Stimulated activated CD4-positive, alpha-beta T cell treated with anti-CD3 and anti-CD28 coated beads, TNF-alpha, amount 100 ng/mL, for 1 hour (primary cell): ENCODE results near the gene WDR7.

Source experiments
- DNase-seq, 3 donors: peaks; one replicate each; pipeline ENCODE4 v3.0.0-alpha.2; 2020; ENCODE audit warnings: low read depth in 3 of 3, low spot score in 1 of 3

The WDR7 gene

GRCh38 chr18:56721031-56721430 is 69.9 kb downstream of the WDR7 start:
- DNase-seq: no peak

DNA sequence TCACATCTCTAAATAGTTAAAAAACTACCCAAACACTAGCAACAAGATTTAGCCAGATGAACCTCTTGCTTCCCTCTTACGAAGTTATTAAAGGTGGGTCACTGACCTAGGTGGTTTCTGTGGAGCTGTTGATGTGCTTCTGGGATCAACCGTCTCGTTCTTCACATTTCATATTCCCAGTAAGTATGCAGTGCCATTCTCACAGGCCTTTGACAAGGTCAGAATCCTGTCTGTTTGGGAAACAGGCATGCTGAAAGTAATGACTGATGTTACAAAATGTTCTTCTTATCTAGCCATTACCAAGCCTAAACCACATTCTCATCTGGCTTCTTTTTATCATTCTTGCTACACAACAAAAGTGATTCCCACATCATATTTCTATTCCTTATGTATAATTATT is 70.3 kb downstream of the WDR7 start:
- DNase-seq: no peak

GRCh38 chr18:56722518-56722917 is 71.4 kb downstream of the WDR7 start:
- DNase-seq: no peak

GRCh38 chr18:56723068-56723467 is 71.9 kb downstream of the WDR7 start:
- DNase-seq: no peak

DNA sequence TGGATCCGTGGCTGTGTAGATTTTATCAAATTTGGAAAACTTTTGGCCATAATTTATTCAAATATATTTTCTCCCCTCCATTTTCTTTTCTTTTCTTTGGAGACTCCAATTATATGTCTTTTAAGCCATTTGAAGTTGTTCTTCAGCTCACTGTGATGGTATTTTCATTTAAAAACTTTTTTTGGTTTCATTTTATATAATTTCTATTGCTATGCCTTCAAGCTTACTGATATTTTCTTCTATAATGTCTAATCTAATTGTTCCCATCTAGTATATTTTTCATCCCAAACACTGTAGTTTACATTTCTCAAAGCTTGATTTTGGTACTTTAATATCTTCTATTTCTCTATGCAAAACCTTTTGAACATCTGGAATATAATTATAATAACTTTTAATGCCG is 72.5 kb downstream of the WDR7 start:
- DNase-seq: no peak

- DNase-seq: no peak
Measured at GRCh38 chr18:56726906-56727305, 75.7 kb downstream of the WDR7 start.

DNA sequence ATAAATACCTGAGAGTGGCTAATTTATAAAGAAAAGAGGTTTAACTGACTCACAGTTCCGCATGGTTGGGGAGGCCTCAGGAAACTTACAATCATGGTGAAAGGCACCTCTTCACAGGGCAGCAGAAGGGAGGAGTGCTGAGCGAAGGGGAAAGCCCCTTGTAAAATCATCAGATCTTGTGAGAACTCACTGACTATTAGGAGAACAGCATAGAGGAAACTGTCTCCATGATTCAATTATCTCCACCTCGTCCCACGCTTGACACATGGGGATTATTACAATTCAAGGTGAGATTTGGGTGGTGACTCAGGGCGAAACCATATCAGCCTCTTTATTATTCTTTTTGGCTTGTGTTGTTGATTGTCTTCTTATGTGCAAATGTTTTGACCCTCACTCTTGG is 76.2 kb downstream of the WDR7 start:
- peak in 1 of 3 donors; percentile 5 for DNase-seq

DNA sequence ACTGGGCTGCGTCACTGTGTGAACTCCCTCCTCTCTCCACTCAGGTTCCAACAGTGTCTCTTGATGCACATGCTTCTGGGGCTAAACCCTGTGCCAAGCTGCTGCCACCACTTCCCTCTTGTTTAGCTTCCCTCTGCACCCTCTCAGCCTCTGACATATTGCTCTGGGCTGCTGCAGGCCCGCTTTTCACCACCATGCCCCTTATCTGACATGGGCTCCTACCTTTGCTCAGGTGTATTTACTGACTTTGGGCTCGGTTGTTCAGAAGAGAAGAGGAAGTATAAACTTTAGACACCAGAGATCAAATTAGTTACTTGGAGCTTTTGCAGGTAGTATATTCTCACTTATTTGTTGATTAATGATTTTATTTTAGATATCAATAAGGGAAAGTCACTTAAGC is 77.6 kb downstream of the WDR7 start:
- no peak for DNase-seq

- no peak for DNase-seq
Measured at GRCh38 chr18:56738184-56738583, 87.0 kb downstream of the WDR7 start.

DNA sequence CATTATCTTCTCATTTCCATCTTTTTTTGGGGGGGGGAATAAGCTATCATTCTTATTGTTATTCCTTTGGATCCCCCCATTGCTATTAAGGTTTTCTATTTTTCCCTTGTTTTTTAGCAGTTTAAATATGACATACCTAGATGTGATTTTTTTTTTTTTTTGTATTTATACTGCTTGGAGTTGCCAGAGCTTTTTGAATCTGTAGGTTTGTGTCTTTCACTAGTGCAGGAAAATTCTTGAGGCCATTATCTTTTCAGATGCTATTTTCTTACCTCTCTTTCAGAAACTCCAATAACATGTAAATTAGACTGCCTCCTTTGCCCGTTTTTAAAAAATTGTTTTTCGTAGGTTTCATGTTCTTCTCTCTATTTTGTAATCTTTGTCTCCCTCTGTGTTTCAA is 88.6 kb downstream of the WDR7 start:
- no peak for DNase-seq

DNA sequence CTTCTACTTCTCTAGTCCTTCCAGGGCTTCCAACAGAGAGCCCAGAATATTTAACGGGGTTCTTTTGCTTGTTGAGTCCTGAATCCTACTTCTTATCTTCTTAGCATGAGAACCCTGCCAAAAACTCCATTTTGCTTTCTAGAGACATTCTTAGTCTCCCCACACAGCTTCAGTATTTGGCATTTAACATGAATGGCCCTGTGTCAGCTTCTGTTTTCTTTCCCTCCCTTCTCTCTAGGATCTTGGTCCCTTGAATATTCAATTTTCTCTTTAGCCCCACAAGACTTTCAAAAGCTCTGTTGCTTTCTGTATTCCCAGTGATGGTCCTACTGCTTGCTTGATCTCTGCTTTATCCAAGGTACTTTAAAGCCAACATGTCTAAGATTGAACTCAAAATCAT is 89.5 kb downstream of the WDR7 start:
- DNase-seq: no peak

DNA sequence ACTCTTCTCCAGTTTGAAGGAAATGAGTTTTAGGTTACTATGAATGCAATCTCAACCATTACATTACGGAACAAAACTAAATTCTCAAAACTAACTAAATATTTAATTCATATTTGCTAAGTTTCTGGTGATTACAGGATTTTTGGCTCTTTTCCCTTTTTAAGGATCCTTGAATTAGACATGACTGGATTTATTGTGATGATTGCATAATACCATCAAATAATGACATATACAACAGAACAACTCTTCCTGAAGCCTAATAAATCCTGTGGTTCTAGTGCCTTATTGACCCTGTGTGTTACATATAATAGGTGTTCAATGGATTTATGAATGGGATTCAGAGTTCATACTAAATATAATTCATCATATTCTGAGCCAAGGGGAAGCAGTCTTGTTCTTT is 90.5 kb downstream of the WDR7 start:
- no peak for DNase-seq

- DNase-seq: no peak
Measured at GRCh38 chr18:56743115-56743514, 92.0 kb downstream of the WDR7 start.

DNA sequence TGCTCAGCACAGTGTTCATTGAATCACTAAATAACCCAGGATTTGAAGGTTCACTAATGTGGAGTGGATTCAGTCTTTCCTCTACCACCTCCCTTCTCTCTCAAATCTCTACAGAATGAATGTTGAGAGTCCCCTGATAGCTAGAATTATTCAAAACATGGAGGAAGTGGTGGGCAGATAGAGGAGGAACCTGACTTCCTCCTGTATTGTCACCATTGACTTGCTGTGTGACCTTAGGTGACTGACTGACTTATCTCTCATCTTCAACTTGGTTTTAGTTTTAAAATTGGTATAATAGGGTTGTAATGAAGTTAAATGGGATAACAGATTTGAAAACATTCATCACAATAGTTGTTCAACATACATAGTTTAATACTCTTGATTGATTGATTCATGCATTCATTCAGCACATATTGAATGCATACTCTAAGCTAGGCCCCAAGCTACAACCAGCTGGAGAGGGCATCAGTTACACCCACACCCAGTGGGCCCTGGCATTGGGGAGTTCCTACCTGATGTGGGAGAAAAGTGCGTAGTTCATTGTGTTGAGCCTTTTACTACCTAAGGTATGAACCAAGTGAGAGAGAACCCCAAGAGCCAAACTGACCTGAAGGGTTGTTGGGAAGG is 96.0 kb downstream of the WDR7 start:
- DNase-seq: no peak

DNA sequence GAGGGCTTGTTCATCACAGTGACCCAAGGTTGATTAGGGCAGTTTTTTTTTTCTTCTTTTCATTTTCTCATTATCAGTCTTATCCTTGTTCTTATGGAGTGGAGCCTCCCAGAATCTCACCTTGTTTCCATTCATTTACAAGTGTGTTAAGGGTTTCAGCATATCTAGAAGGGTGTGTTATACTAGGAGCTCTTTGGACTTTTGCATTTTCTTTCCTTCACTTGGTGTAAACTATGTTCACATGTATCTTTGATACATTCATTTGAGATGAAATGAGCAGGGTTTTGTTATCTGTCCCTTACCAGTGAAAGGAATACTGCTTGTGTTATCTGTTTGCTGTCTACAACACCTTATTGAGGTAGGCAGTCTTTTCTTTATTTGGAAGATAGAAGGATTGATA is 96.7 kb downstream of the WDR7 start:
- no peak for DNase-seq

DNA sequence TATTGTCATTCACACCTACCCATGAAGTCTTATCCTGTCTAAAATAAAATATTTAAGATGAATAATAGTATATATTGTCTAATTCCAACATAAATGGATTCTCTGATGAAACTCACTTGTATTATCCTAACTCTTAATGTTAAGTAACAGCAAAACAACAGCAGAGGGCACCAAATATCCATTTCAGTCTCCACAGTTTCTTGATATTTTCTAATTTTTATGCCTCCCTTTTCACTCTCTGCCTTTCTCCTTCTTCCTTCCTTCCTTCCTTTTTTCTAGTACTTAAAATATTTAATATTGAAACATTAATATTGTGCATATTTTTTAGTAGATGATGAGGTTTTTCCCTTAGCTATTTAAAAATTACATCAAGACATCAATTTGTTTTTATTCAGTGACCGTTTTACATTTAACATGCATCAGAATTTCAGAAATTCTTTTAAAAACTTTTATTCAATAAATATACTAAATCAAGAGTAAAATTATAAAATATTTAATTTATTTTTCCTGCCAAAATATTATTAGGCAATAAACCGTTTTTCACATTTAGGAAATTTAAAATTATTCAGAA is 97.6 kb downstream of the WDR7 start:
- DNase-seq: no peak

DNA sequence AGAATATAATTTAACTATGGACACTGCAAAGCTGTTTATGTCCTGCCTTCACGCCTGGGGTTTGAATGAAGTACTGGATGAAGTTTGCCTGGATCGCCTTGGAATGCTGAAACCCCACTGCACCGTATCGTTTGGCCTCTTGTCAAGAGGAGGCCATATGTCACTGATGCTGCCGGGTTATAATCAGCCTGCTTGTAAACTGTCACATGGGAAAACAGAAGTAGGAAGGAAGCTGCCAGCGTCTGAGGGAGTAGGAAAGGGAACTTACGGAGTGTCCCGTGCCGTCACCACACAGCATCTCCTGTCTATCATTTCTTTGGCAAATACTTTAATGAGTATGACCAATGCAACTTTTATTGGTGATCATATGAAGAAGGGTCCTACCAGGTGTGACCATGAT is 105.8 kb downstream of the WDR7 start:
- DNase-seq: no peak

DNA sequence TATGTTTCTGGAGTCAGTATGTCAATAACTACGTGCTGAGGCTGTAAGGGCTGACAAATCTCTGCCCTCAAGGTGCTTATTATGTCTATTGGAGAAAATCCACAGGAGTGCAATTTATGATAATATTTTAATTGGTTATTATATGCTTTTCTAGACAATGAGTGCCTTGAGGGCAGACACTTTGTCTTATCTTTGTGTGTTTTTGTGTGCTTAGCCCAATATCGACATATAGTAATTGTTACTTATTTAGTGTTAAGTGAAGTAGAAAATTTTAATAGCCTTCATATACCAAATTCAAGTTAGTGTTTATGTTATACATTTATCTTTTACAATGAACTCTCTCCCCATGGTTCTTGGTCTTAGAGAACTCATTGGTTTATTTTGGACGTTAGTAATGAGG is 118.9 kb downstream of the WDR7 start:
- DNase-seq: no peak

DNA sequence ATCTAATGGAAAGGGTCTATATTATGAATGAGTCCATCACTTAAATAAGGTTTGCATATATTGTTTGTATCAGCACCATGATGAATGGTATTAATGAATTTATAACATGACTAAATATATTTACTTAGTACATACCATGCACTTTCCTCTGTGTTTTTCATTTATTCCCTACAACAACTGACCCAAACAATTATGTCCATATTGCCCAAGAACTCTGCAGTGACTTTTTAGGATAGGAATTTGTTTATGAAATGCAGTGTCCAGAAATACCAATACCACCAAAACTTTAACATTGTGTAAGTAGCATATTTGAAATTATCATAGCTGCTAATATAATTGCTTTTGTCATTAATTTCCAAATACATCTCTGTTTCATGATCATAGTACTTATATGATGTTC is 119.7 kb downstream of the WDR7 start:
- DNase-seq: no peak

DNA sequence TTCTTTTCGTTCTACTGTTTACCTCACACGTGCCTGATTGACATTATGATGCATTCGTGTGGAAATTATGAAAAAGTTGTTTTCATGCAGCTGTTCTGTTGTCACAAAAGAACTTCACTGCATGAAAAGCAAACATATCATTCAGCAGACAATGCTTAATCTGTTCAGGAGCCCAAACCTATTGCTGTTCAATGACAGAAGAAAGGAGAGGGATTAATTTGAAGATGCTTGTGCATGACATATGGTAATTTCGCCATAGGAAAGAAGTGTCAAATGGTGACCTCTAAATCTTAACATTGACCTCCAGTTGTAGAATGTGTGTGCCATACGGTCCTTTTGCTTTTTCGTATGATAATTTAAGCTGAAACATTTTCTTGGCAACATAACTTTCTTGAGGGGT is 124.5 kb downstream of the WDR7 start:
- DNase-seq: no peak

GRCh38 chr18:56787390-56787789 is 136.2 kb downstream of the WDR7 start:
- no peak for DNase-seq

GRCh38 chr18:56789004-56789888 is 138.1 kb downstream of the WDR7 start:
- no peak for DNase-seq

DNA sequence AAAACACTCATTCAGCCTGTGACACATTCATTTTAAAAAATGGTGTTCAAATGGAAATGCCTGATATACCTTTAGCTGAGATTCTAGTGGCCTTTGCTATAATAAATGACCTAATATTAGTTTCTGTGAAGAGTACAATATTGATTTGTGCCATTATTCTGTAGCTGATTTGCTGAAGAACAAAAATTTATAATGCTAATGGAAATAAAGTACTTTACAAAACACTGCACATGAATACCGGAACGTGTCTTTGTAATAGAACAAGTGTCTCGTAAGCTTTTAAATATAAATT is 138.7 kb downstream of the WDR7 start:
- DNase-seq: no peak
